Adrenal gland (tissue), 12 donors: ENCODE results near the gene EPB41L2. TPM values are rescaled to one million over a fixed set of nuclear protein-coding genes. Genes with fewer than 3 reads are reported as not detected.

Experiments used
- DNase-seq, 7 donors: peaks; one replicate each; pipeline ENCODE4 v3.0.0-alpha.2; 2019 to 2020
- H3K27ac ChIP-seq, 5 donors: fragments of 200-600 bp; sonication (generic) in 4 of 5; 1 replicate in 3 of 5; 2 replicates in 2 of 5; pipeline versions ENCODE4 v1.5.1 to v1.8.0; 2016 to 2020; ENCODE audit warnings: mild to moderate bottlenecking in 1 of 5
- H3K27me3 ChIP-seq: fragments of 200-600 bp; 2 replicates; pipeline ENCODE4 v1.8.0; 2021
- H3K36me3 ChIP-seq, 2 donors: fragments of 200-600 bp; replicated peaks in 1 of 2; 1 replicate in 1 of 2; 2 replicates in 1 of 2; pipeline versions ENCODE4 v1.5.1 to v1.8.0; 2018 to 2022
- H3K4me1 ChIP-seq, 2 donors: fragments of 200-600 bp; replicated peaks in 1 of 2; 1 replicate in 1 of 2; 2 replicates in 1 of 2; pipeline versions ENCODE4 v1.5.1 to v1.8.0; 2018 to 2021
- H3K4me3 ChIP-seq, 4 donors: fragments of 200-600 bp; sonication (generic) in 3 of 4; one replicate each; pipeline ENCODE4 v1.5.1; 2016 to 2018
- H3K9me3 ChIP-seq, 3 donors: fragments of 200-600 bp; sonication (generic) in 1 of 3; replicated peaks in 1 of 3; 1 replicate in 2 of 3; 2 replicates in 1 of 3; pipeline versions ENCODE4 v1.5.1 to v1.8.0; 2016 to 2021
- POLR2A ChIP-seq, 2 donors: fragments of 450-650 bp; IDR thresholded peaks; one replicate each; pipeline ENCODE4 v1.6.1; 2017; ENCODE audit warnings: antibody characterized with exemption in 2 of 2, mild to moderate bottlenecking in 2 of 2, moderate library complexity in 1 of 2
- WGBS, 4 donors: extraction: QIAGEN DNeasy Blood & Tissue Kit in 2 of 4; methylation state at CpG; one replicate each; pipeline versions ENCODE4 v1.1.5 to v1.1.7; 2013 to 2017; 5-methylcytosine and 5-hydroxymethylcytosine counted together
- intact Hi-C, 2 donors: fragments of 100-400 bp; cut with DNase I; formaldehyde crosslinking; loops; one replicate each; pipeline versions ENCODE4 v1.14.1 to v1.15.0; 2022 to 2023
- polyA plus RNA-seq, 3 donors: library from polyadenylated mRNA; stranded (reverse); fragments of 200-250 nt in 2 of 3; fragments of 350-450 nt in 1 of 3; fragmentation: Illumina TruSeq in 1 of 3; extraction: RNeasy Lipid Tissue Mini Kit (QIAGEN cat#74804) in 1 of 3; gene quantifications; one replicate each; pipeline ENCODE4 v1.2.3, GENCODE V29; 2013 to 2014
- total RNA-seq, 9 donors: library from RNA; depleted of rRNA in 4 of 9; stranded (reverse); fragments of >200 nt in 4 of 9; fragments of 120-200 nt in 1 of 9; fragmentation: NEBNext Ultra II Directional in 1 of 9; extraction: Animal tissue kit (Norgen Biotek cat#: 25700) in 1 of 9; gene quantifications; one replicate each; pipeline versions ENCODE4 v1.1.0 to v1.2.4, GENCODE V29; 2013 to 2023
- TF ChIP-seq, protein P1 (sequence below), 6 experiments: fragments of 450-650 bp in 4 of 6; fragments of 200-600 bp in 2 of 6; sonication (generic) in 1 of 6; IDR thresholded peaks; 1 replicate in 5 of 6; 2 replicates in 1 of 6; pipeline versions ENCODE4 v1.5.1 to v1.8.0; 2016 to 2021; ENCODE audit warnings: antibody characterized with exemption in 6 of 6, mild to moderate bottlenecking in 2 of 6, moderate library complexity in 1 of 6
- donor health status: healthy with polysubstance abuse.
- donor health status: Bipolar disorder and iron deficiency.
- donor health status: DM: yes; HTN: yes; CAD: no.
- donor health status: DM: no; HTN: no; CAD: no.
- donor health status: DM: no; HTN: no; CAD: no.
- donor health status: DM: yes; HTN: yes; CAD: no.

EPB41L2 gene
- total and polyA plus RNA-seq, 12 donors, result 30.6 to 101 (median 82.4) TPM

DNA sequence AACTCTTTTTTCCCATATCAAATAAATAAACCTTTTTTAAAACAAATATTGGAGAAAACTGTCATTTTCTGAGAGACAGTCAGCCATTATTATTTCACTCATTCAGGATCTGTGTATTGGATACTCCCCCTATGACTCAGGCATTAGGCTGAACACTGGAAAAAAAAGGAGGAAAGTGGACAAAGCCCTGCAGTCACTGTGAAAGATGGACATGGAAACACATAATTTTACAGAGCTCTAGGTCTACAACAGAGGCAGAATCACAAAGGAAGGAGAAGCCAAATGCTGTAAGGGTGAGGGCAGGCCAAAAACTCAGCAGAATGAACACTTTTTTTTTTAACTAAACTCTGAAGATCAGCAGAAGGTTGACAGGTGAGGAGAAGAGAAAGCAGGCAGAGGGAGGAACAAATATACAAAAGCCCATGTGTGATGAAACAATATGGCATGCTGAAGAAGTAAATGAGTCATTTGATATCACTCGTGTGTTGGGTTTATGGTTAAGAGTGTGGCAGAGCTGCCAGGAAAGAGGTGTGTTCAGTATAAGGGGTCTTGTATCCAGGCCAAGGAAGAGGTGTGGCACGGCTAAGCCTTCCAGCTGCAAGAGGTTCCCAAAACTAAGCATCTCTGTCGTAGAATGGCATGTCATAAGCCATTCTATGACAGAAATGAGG is 39.1 kb downstream of the EPB41L2 start:
- H3K27ac ChIP-seq, result no peak overlapping the region
- TF ChIP-seq, protein P1, sequence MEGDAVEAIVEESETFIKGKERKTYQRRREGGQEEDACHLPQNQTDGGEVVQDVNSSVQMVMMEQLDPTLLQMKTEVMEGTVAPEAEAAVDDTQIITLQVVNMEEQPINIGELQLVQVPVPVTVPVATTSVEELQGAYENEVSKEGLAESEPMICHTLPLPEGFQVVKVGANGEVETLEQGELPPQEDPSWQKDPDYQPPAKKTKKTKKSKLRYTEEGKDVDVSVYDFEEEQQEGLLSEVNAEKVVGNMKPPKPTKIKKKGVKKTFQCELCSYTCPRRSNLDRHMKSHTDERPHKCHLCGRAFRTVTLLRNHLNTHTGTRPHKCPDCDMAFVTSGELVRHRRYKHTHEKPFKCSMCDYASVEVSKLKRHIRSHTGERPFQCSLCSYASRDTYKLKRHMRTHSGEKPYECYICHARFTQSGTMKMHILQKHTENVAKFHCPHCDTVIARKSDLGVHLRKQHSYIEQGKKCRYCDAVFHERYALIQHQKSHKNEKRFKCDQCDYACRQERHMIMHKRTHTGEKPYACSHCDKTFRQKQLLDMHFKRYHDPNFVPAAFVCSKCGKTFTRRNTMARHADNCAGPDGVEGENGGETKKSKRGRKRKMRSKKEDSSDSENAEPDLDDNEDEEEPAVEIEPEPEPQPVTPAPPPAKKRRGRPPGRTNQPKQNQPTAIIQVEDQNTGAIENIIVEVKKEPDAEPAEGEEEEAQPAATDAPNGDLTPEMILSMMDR (IDR thresholded peaks at IDR 0.05), result no peak
- no peak for TF ChIP-seq POLR2A (IDR thresholded peaks at IDR 0.05)
- 66 to 77% (median 71%) methylated on average over 3 of the region's 3 CpGs for WGBS, 4 donors
- no peaks in the 10 kb centered on the region for H3K27me3 ChIP-seq
- H3K4me3 ChIP-seq, result no peak overlapping the region
- intact Hi-C loops, result no loop called here
- H3K4me1 ChIP-seq, result peaks cover 0 to 14% of the 10 kb centered on the region in 2 donors
- no peak for DNase-seq
- no peaks in the 10 kb centered on the region for H3K9me3 ChIP-seq
- H3K36me3 ChIP-seq, result no peaks in the 10 kb centered on the region

- H3K9me3 ChIP-seq, result no peaks in the 10 kb centered on the region
- H3K27ac ChIP-seq, result no peak overlapping the region
- no peaks in the 10 kb centered on the region for H3K36me3 ChIP-seq
- no peak for DNase-seq
- intact Hi-C loops, result no loop called here
- WGBS, 4 donors, result 67 to 85% (median 75%) methylated on average over 4 of the region's 4 CpGs
- TF ChIP-seq, protein P1 (IDR thresholded peaks at IDR 0.05), result no peak
- TF ChIP-seq POLR2A (IDR thresholded peaks at IDR 0.05), result no peak
- no peak overlapping the region for H3K4me3 ChIP-seq
- H3K27me3 ChIP-seq, result no peaks in the 10 kb centered on the region
- peaks cover 0 to 11% of the 10 kb centered on the region in 2 donors for H3K4me1 ChIP-seq
Observed at GRCh38 chr6:131022691-131023090, 40.4 kb downstream of the EPB41L2 start.

DNA sequence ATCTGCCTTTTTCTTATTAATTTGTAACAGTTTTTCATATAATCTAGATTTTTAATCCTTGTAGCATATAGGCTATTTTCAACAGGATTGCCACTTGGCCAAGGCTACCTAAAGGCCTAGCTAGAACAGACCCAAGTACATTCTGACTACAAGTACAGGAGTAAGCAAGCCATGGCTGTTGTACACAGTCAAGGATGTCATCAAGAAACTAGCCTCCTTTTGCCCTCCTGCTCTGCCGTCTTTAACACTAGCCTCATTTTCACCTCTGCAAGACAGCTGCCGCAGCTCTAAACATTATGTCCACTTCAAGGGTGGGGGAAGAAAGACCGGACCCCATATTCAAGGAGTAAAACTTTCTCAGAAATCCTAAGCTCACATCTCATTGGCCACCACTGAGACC is 45.1 kb downstream of the EPB41L2 start:
- intact Hi-C loops, result no loop called here

DNA sequence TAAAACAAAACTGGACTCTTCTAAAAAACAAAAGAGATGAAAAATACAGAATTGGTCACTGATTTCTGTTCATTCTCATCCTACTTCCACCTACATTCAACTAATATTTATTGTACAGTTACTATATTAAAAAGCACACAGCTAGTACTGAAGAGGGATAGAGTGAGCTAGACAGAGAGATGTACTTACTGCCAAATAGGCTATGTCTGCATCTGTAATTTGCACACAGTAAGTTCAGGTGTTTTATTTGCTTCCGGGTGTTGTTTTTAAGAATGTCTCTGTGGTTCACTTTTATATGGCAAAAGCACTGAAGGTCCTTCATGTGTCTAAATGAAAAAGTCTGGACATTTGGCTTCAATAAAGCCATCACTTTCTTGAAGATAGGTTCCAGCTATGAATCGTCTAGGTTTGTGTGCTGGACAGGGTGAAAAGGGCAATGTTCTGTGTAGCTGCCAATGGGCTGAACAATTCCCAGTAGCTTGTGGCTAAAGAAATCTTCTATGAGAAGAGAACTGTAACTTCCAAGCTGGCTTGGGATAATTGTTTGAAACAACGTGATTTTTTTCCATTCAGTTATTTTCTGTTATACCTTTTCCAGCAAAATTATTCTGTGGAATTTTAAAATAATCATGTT is 47.3 kb downstream of the EPB41L2 start:
- Histone ChIP-seq H3K36me3 (no peaks in the 10 kb centered on the region), H3K4me1 (peaks cover 7 to 35% of the 10 kb centered on the region in 2 donors), H3K4me3 (no peak overlapping the region), H3K27ac (peak overlapping the region in 2 of 5 donors; percentile 37 to 48), H3K9me3 (no peaks in the 10 kb centered on the region), H3K27me3 (no peaks in the 10 kb centered on the region)
- 29 to 34% (median 34%) methylated on average over 3 of the region's 3 CpGs for WGBS, 4 donors
- TF ChIP-seq, protein P1 (IDR thresholded peaks at IDR 0.05), result no peak
- no peak for TF ChIP-seq POLR2A (IDR thresholded peaks at IDR 0.05)
- peak in 2 of 7 donors; percentile 16 to 43 for DNase-seq
- intact Hi-C loops, result no loop called here

More for the DNA sequence above, 45.1 kb downstream of the EPB41L2 start:
- WGBS, 4 donors, result 95 to 100% (median 96%) methylated on average over 3 of the region's 3 CpGs
- Histone ChIP-seq H3K36me3 (no peaks in the 10 kb centered on the region), H3K4me1 (peaks cover 7 to 30% of the 10 kb centered on the region in 2 donors), H3K9me3 (no peaks in the 10 kb centered on the region), H3K27me3 (no peaks in the 10 kb centered on the region), H3K4me3 (no peak overlapping the region), H3K27ac (no peak overlapping the region)
- DNase-seq, result no peak
- TF ChIP-seq POLR2A (IDR thresholded peaks at IDR 0.05), result no peak
- TF ChIP-seq, protein P1 (IDR thresholded peaks at IDR 0.05), result no peak
